ENCODE measurements around the gene AFF1. TPM values are rescaled to one million over a fixed set of nuclear protein-coding genes. Genes with fewer than 3 reads are reported as not detected.

AFF1 gene
- total RNA-seq, 1 experiment from 2014 or later = 61.9 TPM

DNA sequence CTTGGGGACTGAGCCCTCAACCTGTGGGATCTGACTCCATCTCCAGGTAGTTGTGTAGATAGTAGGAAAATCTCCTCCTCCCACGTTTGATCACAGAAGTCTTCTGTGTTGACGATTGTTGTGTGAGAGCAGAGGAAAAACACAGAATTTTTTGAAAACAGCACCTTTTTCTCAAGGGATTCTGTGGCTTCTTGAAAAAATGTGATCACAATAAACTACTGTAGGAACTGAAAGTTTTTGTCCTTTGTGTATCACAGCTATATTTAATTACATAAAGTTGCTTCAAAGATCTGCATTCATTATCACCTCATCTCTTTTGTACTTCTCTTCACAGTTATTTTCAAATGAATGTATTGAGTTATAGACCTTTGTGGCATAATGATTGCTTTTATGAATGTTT, 85.1 kb downstream of the AFF1 start:
- H3K36me3 Mint-ChIP-seq (ENCODE audit: insufficient read depth, unreplicated experiment) = peaks cover 27% of the 10 kb centered on the region
- DNase-seq (ENCODE audit: unreplicated experiment) = no peak
- no peaks in the 10 kb centered on the region for H3K27me3 Mint-ChIP-seq (ENCODE audit: insufficient read depth, unreplicated experiment)
- peaks cover 32% of the 10 kb centered on the region for H3K4me1 Mint-ChIP-seq (ENCODE audit: insufficient read depth, unreplicated experiment)
- peaks cover 7% of the 10 kb centered on the region for H3K9me3 Mint-ChIP-seq (ENCODE audit: unreplicated experiment)
- ChIA-PET POLR2A (no interaction called here), CTCF (no interaction called here)
- intact Hi-C loops (cut with micrococcal nuclease) = no loop called here
- BruUV-seq (replicated peaks) = no TSS peak
- no peak overlapping the region for H3K27ac Mint-ChIP-seq (ENCODE audit: low read depth, unreplicated experiment)
- TF ChIP-seq, protein P1, sequence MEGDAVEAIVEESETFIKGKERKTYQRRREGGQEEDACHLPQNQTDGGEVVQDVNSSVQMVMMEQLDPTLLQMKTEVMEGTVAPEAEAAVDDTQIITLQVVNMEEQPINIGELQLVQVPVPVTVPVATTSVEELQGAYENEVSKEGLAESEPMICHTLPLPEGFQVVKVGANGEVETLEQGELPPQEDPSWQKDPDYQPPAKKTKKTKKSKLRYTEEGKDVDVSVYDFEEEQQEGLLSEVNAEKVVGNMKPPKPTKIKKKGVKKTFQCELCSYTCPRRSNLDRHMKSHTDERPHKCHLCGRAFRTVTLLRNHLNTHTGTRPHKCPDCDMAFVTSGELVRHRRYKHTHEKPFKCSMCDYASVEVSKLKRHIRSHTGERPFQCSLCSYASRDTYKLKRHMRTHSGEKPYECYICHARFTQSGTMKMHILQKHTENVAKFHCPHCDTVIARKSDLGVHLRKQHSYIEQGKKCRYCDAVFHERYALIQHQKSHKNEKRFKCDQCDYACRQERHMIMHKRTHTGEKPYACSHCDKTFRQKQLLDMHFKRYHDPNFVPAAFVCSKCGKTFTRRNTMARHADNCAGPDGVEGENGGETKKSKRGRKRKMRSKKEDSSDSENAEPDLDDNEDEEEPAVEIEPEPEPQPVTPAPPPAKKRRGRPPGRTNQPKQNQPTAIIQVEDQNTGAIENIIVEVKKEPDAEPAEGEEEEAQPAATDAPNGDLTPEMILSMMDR (IDR thresholded peaks at IDR 0.05; ENCODE audit: unreplicated experiment) = no peak
- no peak overlapping the region for H3K4me3 Mint-ChIP-seq (ENCODE audit: unreplicated experiment)

DNA sequence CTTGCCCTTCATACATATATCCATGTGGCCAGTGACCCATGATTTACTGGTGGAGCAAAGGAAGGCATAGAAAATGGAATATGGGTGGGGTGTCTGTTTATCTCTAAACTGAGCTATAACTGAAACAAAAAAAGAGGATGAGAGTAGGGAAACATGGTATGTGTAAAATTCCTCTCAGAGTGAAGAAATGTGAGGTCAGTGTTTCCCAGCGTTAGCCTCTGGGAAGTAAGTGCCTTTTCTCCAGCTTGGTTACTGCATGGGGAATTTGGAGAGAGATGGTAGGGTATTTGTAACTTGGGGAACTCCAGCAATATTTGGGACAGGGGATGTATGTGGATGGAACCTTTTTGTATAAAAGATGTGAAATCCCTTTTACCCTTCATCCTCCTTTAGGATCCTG, 89.4 kb downstream of the AFF1 start:
- intact Hi-C loops (cut with micrococcal nuclease) = no loop called here
- peaks cover 29% of the 10 kb centered on the region for H3K36me3 Mint-ChIP-seq (ENCODE audit: insufficient read depth, unreplicated experiment)
- ChIA-PET CTCF (interaction anchor here (1.1 kb wide), 1 partner anchor 102 kb away, joined by 3 read pairs; no protein-coding TSS in a partner anchor), POLR2A (interaction anchor here (0.5 to 1.9 kb wide), 4 partner anchors 9 to 15 kb away, joined by 3 to 5 read pairs (median 4); no protein-coding TSS in a partner anchor)
- no peak overlapping the region for H3K4me3 Mint-ChIP-seq (ENCODE audit: unreplicated experiment)
- TF ChIP-seq, protein P1 (IDR thresholded peaks at IDR 0.05; ENCODE audit: unreplicated experiment) = no peak
- H3K4me1 Mint-ChIP-seq (ENCODE audit: insufficient read depth, unreplicated experiment) = peaks cover 22% of the 10 kb centered on the region
- H3K27ac Mint-ChIP-seq (ENCODE audit: low read depth, unreplicated experiment) = no peak overlapping the region
- no TSS peak for BruUV-seq (replicated peaks)
- DNase-seq (ENCODE audit: unreplicated experiment) = no peak
- no peaks in the 10 kb centered on the region for H3K27me3 Mint-ChIP-seq (ENCODE audit: insufficient read depth, unreplicated experiment)
- H3K9me3 Mint-ChIP-seq (ENCODE audit: unreplicated experiment) = peaks cover 7% of the 10 kb centered on the region

DNA sequence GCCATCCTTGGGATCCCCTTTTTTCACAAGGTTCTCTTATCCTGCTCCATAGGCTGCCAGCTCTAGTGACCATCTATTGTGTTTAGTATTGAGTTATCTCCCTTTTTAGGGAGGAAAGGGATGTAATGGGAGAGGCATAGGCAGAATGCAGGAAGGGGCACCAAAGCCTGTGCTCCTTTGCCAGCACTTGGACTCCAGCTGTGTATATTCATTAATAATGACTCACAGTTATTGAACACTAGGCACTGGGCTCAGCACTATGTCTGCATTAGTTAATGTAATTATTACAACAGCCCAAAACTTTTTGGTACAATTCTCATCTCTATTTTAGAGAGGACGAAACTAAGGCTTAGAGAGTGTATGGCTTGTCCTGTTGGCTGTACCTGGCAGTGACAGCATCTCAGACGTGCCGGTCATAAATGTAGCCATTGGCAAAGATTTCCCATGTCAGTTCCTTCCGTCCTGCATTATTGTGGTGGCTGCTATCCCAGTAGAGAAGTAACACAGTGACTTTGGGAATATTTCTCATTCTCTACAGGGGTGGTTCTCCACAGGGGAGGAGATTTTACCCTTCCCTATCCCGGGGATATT, 90.3 kb downstream of the AFF1 start:
- intact Hi-C loops (cut with micrococcal nuclease) = no loop called here
- DNase-seq (ENCODE audit: unreplicated experiment) = no peak
- BruUV-seq (replicated peaks) = no TSS peak
- POLR2A ChIA-PET = interaction anchor here (0.5 to 0.7 kb wide), 2 partner anchors 12 to 99 kb away, joined by 3 read pairs; no protein-coding TSS in a partner anchor
- no peak overlapping the region for H3K4me3 Mint-ChIP-seq (ENCODE audit: unreplicated experiment)
- peaks cover 7% of the 10 kb centered on the region for H3K9me3 Mint-ChIP-seq (ENCODE audit: unreplicated experiment)
- H3K36me3 Mint-ChIP-seq (ENCODE audit: insufficient read depth, unreplicated experiment) = peaks cover 29% of the 10 kb centered on the region
- H3K4me1 Mint-ChIP-seq (ENCODE audit: insufficient read depth, unreplicated experiment) = peaks cover 30% of the 10 kb centered on the region
- TF ChIP-seq, protein P1 (IDR thresholded peaks at IDR 0.05; ENCODE audit: unreplicated experiment) = no peak
- H3K27ac Mint-ChIP-seq (ENCODE audit: low read depth, unreplicated experiment) = no peak overlapping the region
- CTCF ChIA-PET = interaction anchor here (0.7 kb wide), 1 partner anchor 21 kb away, joined by 3 read pairs; no protein-coding TSS in a partner anchor
- H3K27me3 Mint-ChIP-seq (ENCODE audit: insufficient read depth, unreplicated experiment) = no peaks in the 10 kb centered on the region

DNA sequence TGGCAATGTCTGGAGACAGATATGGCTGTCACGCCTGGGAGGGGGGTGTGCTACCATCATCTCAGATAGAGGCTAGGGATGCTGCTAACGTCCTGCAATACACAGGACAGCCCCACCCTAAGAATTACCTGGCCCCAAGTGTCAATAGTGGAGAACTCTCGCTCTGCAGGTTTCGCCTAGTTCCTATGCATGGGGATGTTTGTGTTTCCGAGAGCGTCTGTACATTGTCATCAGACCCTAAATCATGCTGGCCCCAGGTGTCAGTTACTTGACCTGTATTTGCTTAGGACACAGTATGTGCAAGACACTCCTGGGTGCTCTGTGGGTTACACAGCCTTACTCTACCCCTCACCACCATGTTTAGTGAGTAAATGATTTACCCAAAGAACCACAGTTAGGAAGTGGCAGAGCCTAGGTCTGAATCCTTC, 90.8 kb downstream of the AFF1 start:
- CTCF ChIA-PET = no interaction called here
- Mint-ChIP-seq H3K36me3 (ENCODE audit: insufficient read depth, unreplicated experiment) (peaks cover 27% of the 10 kb centered on the region), H3K4me3 (ENCODE audit: unreplicated experiment) (no peak overlapping the region), H3K27ac (ENCODE audit: low read depth, unreplicated experiment) (no peak overlapping the region), H3K4me1 (ENCODE audit: insufficient read depth, unreplicated experiment) (peaks cover 30% of the 10 kb centered on the region), H3K27me3 (ENCODE audit: insufficient read depth, unreplicated experiment) (no peaks in the 10 kb centered on the region), H3K9me3 (ENCODE audit: unreplicated experiment) (peaks cover 4% of the 10 kb centered on the region)
- TF ChIP-seq, protein P1 (IDR thresholded peaks at IDR 0.05; ENCODE audit: unreplicated experiment) = no peak
- intact Hi-C loops (cut with micrococcal nuclease) = no loop called here
- no peak for DNase-seq (ENCODE audit: unreplicated experiment)
- BruUV-seq (replicated peaks) = no TSS peak
- POLR2A ChIA-PET = interaction anchor here (0.6 kb wide), 1 partner anchor 14 kb away, joined by 3 read pairs; no protein-coding TSS in a partner anchor

All from MCF 10A (cell line).